GM19328 (cell line): ENCODE results near the gene WNT1.

ENCODE experiments used
- ATAC-seq: cut with Tn5 transposase; IDR thresholded peaks from one replicate; pipeline ENCODE4 v1.9.1; 2021; ENCODE audit warnings: mild to moderate bottlenecking, moderate library complexity; ENCODE audit not compliant: unreplicated experiment

WNT1 gene

DNA sequence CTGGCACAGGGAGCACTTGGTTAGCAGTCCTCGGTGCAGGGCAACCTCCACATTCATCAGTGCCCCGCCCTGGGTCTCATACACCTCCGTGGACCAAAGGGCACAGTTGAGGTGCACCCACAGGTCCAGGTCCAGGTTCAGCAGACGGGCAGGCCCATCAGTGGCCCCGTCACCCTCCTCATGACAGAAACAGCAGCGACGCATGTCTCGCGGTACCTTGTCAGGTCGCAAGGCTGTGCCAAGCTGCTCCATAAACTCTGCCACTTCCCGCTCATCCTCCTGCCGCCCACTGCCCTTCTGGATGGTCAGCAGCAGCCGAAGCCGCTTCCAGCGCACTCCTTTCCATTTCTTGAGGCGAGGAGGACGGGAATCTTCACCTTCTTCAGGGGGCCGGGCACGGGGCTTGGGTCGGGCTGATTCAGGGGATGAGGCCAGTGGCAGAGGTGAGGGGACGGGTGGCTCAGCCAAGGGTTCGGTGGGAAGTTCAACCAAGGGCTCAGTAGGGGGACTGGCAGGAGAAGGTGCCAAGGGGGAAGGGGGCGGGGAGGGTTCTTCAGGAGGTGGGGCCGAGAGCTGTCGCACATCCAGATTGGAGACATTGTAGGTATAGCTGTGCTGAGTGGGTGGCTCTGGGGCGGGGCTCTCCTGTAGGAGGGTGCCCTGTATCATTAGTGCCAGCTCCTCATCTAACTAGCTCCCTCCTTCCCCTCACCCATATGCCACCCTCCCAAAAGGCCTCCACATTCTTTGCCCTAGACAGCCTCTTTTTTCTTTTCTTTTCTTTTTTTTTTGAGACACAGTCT, 48.8 kb downstream of the WNT1 start:
- no peak for ATAC-seq

- ATAC-seq = no peak
These were observed 49.9 kb downstream of the WNT1 start for GRCh38 chr12:49027846-49028555.

GRCh38 chr12:49028666-49029275, 50.6 kb downstream of the WNT1 start:
- ATAC-seq = no peak

GRCh38 chr12:49030119-49030518, 52.0 kb downstream of the WNT1 start:
- no peak for ATAC-seq

DNA sequence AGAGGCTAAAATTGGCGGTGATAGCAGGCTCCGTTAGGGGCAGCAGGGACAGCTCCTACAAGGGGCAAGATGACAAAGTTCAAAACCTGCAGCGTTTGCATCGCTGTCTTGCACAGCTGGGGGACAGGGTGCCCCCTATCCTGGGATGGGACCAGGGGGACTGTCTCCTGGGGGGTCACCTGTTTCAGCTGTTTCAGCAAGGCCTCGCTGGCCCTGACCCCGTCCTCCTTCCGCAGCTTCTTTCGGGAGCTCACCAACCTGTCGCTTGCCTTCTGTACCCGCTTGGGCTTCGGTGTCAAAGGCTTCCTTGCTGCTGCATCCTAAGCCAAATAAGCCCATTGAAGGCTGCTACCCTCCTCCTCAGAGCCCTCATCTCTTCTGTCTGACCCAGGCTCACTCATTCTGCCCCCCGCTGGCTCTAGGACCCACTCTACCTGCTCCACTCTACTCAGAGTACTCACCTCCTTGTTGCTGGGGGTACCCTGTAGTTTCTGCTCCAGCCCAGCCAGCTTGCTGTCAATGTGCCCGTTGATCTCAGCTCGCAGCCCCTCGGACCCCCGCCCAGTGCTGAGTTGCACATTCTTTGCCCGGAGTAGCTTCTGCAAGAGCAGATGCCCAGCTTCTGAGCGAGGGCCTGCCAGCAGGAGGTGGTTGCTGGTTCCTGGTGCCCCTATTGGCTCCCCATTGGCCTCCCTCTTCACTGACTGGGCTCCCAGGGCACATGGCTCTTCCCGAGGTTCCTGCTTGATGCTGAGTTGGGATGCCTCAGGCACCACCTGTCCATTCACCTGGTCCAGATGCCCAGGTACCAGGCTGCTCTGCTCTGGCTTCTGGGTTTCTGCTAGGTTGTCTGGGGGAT, 52.8 kb downstream of the WNT1 start:
- ATAC-seq = no peak

GRCh38 chr12:49031573-49032161, 53.5 kb downstream of the WNT1 start:
- no peak for ATAC-seq
